Heart left ventricle (tissue), 16 donors: ENCODE results near the gene GNRH2. TPM values are rescaled to one million over a fixed set of nuclear protein-coding genes. Genes with fewer than 3 reads are reported as not detected.
A peak's percentile ranks its signal among the peaks of the same experiment; 100 is the strongest.

ENCODE experiments used
- ATAC-seq, 4 donors: fragments of 200-7000 bp; cut with Tn5 transposase; one replicate each; pipeline ENCODE4 v1.9.1; 2020 to 2022; ENCODE audit warnings: moderate library complexity in 4 of 4, mild to moderate bottlenecking in 3 of 4, moderate number of reproducible peaks in 1 of 4
- DNase-seq, 5 donors: peaks; one replicate each; pipeline ENCODE4 v3.0.0-alpha.2; 2020
- H3K27ac ChIP-seq, 12 donors: fragments of 200-600 bp; sonication (generic) in 4 of 12; one replicate each; pipeline versions ENCODE4 v1.5.0 to v1.8.0; 2016 to 2022; ENCODE audit warnings: mild to moderate bottlenecking in 2 of 12
- H3K27me3 ChIP-seq, 9 donors: fragments of 200-600 bp; sonication (generic) in 2 of 9; one replicate each; pipeline versions ENCODE4 v1.5.1 to v1.8.0; 2016 to 2022; ENCODE audit warnings: mild to moderate bottlenecking in 3 of 9
- H3K36me3 ChIP-seq, 9 donors: fragments of 200-600 bp; sonication (generic) in 2 of 9; one replicate each; pipeline versions ENCODE4 v1.5.0 to v1.8.0; 2018 to 2022; ENCODE audit warnings: mild to moderate bottlenecking in 2 of 9
- H3K4me1 ChIP-seq, 12 donors: fragments of 200-600 bp; sonication (generic) in 4 of 12; one replicate each; pipeline versions ENCODE4 v1.5.0 to v1.8.0; 2016 to 2022; ENCODE audit warnings: mild to moderate bottlenecking in 3 of 12
- H3K4me3 ChIP-seq, 12 donors: fragments of 200-600 bp; sonication (generic) in 4 of 12; one replicate each; pipeline versions ENCODE4 v1.5.0 to v1.8.0; 2017 to 2022; ENCODE audit warnings: mild to moderate bottlenecking in 9 of 12, moderate library complexity in 4 of 12
- H3K9me3 ChIP-seq, 12 donors: fragments of 200-600 bp; sonication (generic) in 4 of 12; one replicate each; pipeline versions ENCODE4 v1.5.0 to v1.8.0; 2016 to 2022; ENCODE audit warnings: mild to moderate bottlenecking in 1 of 12
- CTCF ChIP-seq, 12 donors: fragments of 200-600 bp; sonication (generic) in 4 of 12; IDR thresholded peaks; one replicate each; pipeline versions ENCODE4 v1.5.0 to v1.8.0; 2018 to 2022; ENCODE audit warnings: antibody characterized with exemption in 12 of 12, mild to moderate bottlenecking in 5 of 12
- POLR2A ChIP-seq, 2 donors: fragments of 450-650 bp; IDR thresholded peaks; one replicate each; pipeline ENCODE4 v1.6.1; 2017; ENCODE audit warnings: antibody characterized with exemption in 2 of 2, mild to moderate bottlenecking in 2 of 2, moderate library complexity in 2 of 2
- WGBS, 4 donors: extraction: QIAGEN DNeasy Blood & Tissue Kit in 2 of 4; methylation state at CpG; one replicate each; pipeline versions ENCODE4 v1.1.5 to v1.1.7; 2013 to 2018; 5-methylcytosine and 5-hydroxymethylcytosine counted together
- intact Hi-C, 10 donors: fragments of 100-400 bp; cut with DNase I; formaldehyde crosslinking; loops; one replicate each; pipeline versions ENCODE4 v1.11.1 to v1.14.2; 2022
- long read RNA-seq, 3 donors: library from polyadenylated mRNA; unstranded; transcript quantifications; one replicate each; pipeline ENCODE4 v2.0.0, GENCODE V29; 2020 to 2021
- polyA plus RNA-seq, 2 donors: library from polyadenylated mRNA; stranded (reverse); fragments of 200-250 nt; gene quantifications; one replicate each; pipeline ENCODE4 v1.2.3, GENCODE V29; 2013
- total RNA-seq, 9 donors: library from RNA; depleted of rRNA in 2 of 9; stranded (reverse); fragments of >200 nt in 2 of 9; fragmentation: NEBNext Ultra II Directional in 3 of 9; extraction: Animal tissue kit (Norgen Biotek cat#: 25700) in 3 of 9; gene quantifications; one replicate each; pipeline versions ENCODE4 v1.1.0 to v1.2.4, GENCODE V29; 2016 to 2023
- donor health status: ischemic (EF 13 %, LVEDD 7.1; RV severe dilation, severe dysfunction).
- donor health status: healthy with polysubstance abuse.
- donor health status: DM: no; HTN: yes; CAD: no.
- donor health status: DM: no; HTN: no; CAD: no.
- donor health status: ischemic (EF 25% LVEDD 6.9; RV normal size, moderate dysfunction).
- donor health status: ischemic (EF 25% LVEDD 5.7; RV mildly dilated, moderate dysfunction).
- donor health status: healthy.
- donor health status: DM: yes; HTN: yes; CAD: no.
- donor health status: ischemic (EF 35%, LVEDD 5.7; RV mildly dilated, moderate dysfunction).
- donor health status: nonischemic (EF 11% LVEDD 7.7; RV severe dilation, severe dysfunction).
- donor health status: DM: yes; HTN: yes; CAD: no.
- donor health status: PGD.
- donor health status: ischemic (EF 29% LVEDD 5.4; RV normal size, mild dysfunction).
- donor health status: nonischemic (EF 23%, LVEDD 6.1; RV moderate dilation, normal function).

Gene GNRH2
- total RNA-seq (under 1 TPM in 1 of 9 donors, not detected in 8; 0.48 TPM), polyA plus RNA-seq (not detected)
- long read RNA-seq, donor 1, result 0 reads
- long read RNA-seq, donor 2, result 0 reads
- long read RNA-seq, donor 3, result 0 reads

- no peak for DNase-seq
- peak within 1 kb of the TSS in 11 of 12 donors; percentile 48 to 94 (median 66) for H3K27ac ChIP-seq
- peaks cover 0 to 34% (median 31%) of the 10 kb centered on the region in 9 donors for H3K36me3 ChIP-seq
- WGBS, 4 donors, result 79 to 92% (median 88%) methylated on average over 3 of the region's 3 CpGs
- no peaks in the 10 kb centered on the region for H3K27me3 ChIP-seq
- ATAC-seq, result no peak
- H3K4me3 ChIP-seq, result no peak within 1 kb of the TSS
- TF ChIP-seq POLR2A (IDR thresholded peaks at IDR 0.05), result no peak
- TF ChIP-seq CTCF (IDR thresholded peaks at IDR 0.05), result no peak
- H3K9me3 ChIP-seq, result no peaks in the 10 kb centered on the region
- peaks cover 0 to 39% (median 26%) of the 10 kb centered on the region in 12 donors for H3K4me1 ChIP-seq
- intact Hi-C loops, result no loop called here
Observed at GRCh38 chr20:3043322-3043721, at the start of gene GNRH2. GNRH2 (plus strand) TSS chr20:3043622; CDS start chr20:3044415, 793 bp downstream.

GRCh38 chr20:2995796-2996195 is 47.6 kb upstream of the GNRH2 start:
- ATAC-seq (no peak), DNase-seq (no peak)
- no peak overlapping the region for H3K4me3 ChIP-seq
- WGBS, 4 donors, result 82 to 86% (median 84%) methylated on average over 2 of the region's 2 CpGs
- intact Hi-C loops, result loop anchor here in 4 of 10 donors (5.0 to 10.0 kb wide), 4 partner anchors 238 to 473 kb away; partner anchors contain the start of gene TMC2 (in 1 of the 4)
- no peak overlapping the region for H3K27ac ChIP-seq
- H3K9me3 ChIP-seq, result no peaks in the 10 kb centered on the region
- H3K27me3 ChIP-seq, result no peaks in the 10 kb centered on the region
- no peaks in the 10 kb centered on the region for H3K4me1 ChIP-seq
- TF ChIP-seq CTCF (IDR thresholded peaks at IDR 0.05) (no peak), POLR2A (IDR thresholded peaks at IDR 0.05) (no peak)
- peaks cover 0 to 84% (median 64%) of the 10 kb centered on the region in 9 donors for H3K36me3 ChIP-seq

- Histone ChIP-seq H3K9me3 (no peaks in the 10 kb centered on the region), H3K4me1 (no peaks in the 10 kb centered on the region), H3K27me3 (no peaks in the 10 kb centered on the region), H3K27ac (no peak overlapping the region), H3K36me3 (peaks cover 0 to 67% (median 38%) of the 10 kb centered on the region in 9 donors), H3K4me3 (no peak overlapping the region)
- no peak for DNase-seq
- ATAC-seq, result no peak
- intact Hi-C loops, result loop anchor here in 4 of 10 donors (5.0 to 10.0 kb wide), 4 partner anchors 241 to 476 kb away; partner anchors contain the start of gene TMC2 (in 1 of the 4)
- no peak for TF ChIP-seq POLR2A (IDR thresholded peaks at IDR 0.05)
- no peak for TF ChIP-seq CTCF (IDR thresholded peaks at IDR 0.05)
Observed at GRCh38 chr20:2998728-2999127, 44.7 kb upstream of the GNRH2 start.

GRCh38 chr20:3000852-3001523 is 42.4 kb upstream of the GNRH2 start:
- no peaks in the 10 kb centered on the region for H3K9me3 ChIP-seq
- DNase-seq (no peak), ATAC-seq (peak; percentile 49 to 72 (median 56))
- WGBS, 4 donors, result 52 to 73% (median 56%) methylated on average over 7 of the region's 7 CpGs
- peaks cover 0 to 67% (median 37%) of the 10 kb centered on the region in 9 donors for H3K36me3 ChIP-seq
- no peak overlapping the region for H3K27ac ChIP-seq
- no peak for TF ChIP-seq POLR2A (IDR thresholded peaks at IDR 0.05)
- peak in 10 of 12 donors; percentile 37 to 65 (median 48) for TF ChIP-seq CTCF (IDR thresholded peaks at IDR 0.05)
- H3K27me3 ChIP-seq, result no peaks in the 10 kb centered on the region
- no peak overlapping the region for H3K4me3 ChIP-seq
- intact Hi-C loops, result loop anchor here in 4 of 10 donors (2.0 to 10.0 kb wide), 5 partner anchors 129 to 476 kb away; partner anchors contain the start of gene PTPRA (in 1 of the 4)
- no peaks in the 10 kb centered on the region for H3K4me1 ChIP-seq
